HG03439 (cell line): ENCODE results near the gene MYH9.

Experiments used
- ATAC-seq: cut with Tn5 transposase; IDR thresholded peaks from one replicate; pipeline ENCODE4 v1.9.1; 2021; ENCODE audit warnings: mild to moderate bottlenecking, moderate library complexity; ENCODE audit not compliant: unreplicated experiment

Gene MYH9

GRCh38 chr22:36234919-36235318, 152.8 kb downstream of the MYH9 start:
- no peak for ATAC-seq

- ATAC-seq = no peak
These were observed 153.6 kb downstream of the MYH9 start for GRCh38 chr22:36234213-36234612.

- ATAC-seq = no peak
These were observed 154.0 kb downstream of the MYH9 start for GRCh38 chr22:36233796-36234195.

GRCh38 chr22:36232715-36233401, 154.9 kb downstream of the MYH9 start:
- ATAC-seq = no peak
